DOHH2 (cell line): Measurements from ENCODE around the gene MFSD2B.

Experiments used
- H3F3A ChIP-seq: fragments of 200-600 bp; sonication (generic), shearing (Covaris generic); 2 replicates; pipeline ENCODE4 v1.6.0; 2016; ENCODE audit warnings: antibody characterized with exemption, mild to moderate bottlenecking; ENCODE audit not compliant: control insufficient read depth, insufficient read depth
- H3K27ac ChIP-seq: fragments of 200-600 bp; sonication (generic); 2 replicates; pipeline ENCODE4 v1.5.1; 2014; ENCODE audit warnings: low read depth, mild to moderate bottlenecking, low read length, moderate library complexity
- H3K27me3 ChIP-seq: fragments of 200-600 bp; sonication (generic); 2 replicates; pipeline ENCODE4 v1.6.1; 2014; ENCODE audit warnings: mild to moderate bottlenecking, low read length, mixed read lengths; ENCODE audit not compliant: control insufficient read depth
- H3K36me3 ChIP-seq: fragments of 200-600 bp; sonication (generic); 2 replicates; pipeline ENCODE4 v1.6.1; 2014; ENCODE audit warnings: mild to moderate bottlenecking, low read length, moderate library complexity, mixed read lengths; ENCODE audit not compliant: control insufficient read depth
- H3K4me1 ChIP-seq: fragments of 200-600 bp; sonication (generic); 2 replicates; pipeline ENCODE4 v1.6.1; 2014; ENCODE audit warnings: mild to moderate bottlenecking, low read length, mixed read lengths; ENCODE audit not compliant: control insufficient read depth
- H3K4me2 ChIP-seq: fragments of 200-600 bp; sonication (generic); 2 replicates; pipeline ENCODE4 v1.6.0; 2014; ENCODE audit warnings: mild to moderate bottlenecking, low read length, moderate library complexity
- H3K4me3 ChIP-seq: fragments of 200-600 bp; sonication (generic); 2 replicates; pipeline ENCODE4 v1.5.1; 2014; ENCODE audit warnings: mild to moderate bottlenecking, low read length, mixed read lengths
- H3K79me2 ChIP-seq: fragments of 200-600 bp; sonication (generic); 2 replicates; pipeline ENCODE4 v1.6.1; 2014; ENCODE audit warnings: mild to moderate bottlenecking, low read length, mixed read lengths; ENCODE audit not compliant: control insufficient read depth
- H3K9me2 ChIP-seq: fragments of 200-600 bp; sonication (generic); replicated peaks from 2 replicates; pipeline ENCODE4 v1.6.1; 2014; ENCODE audit warnings: mild to moderate bottlenecking, low read length, mixed read lengths; ENCODE audit not compliant: control insufficient read depth
- H3K9me3 ChIP-seq: fragments of 200-600 bp; sonication (generic); 2 replicates; pipeline ENCODE4 v1.6.1; 2014; ENCODE audit warnings: antibody characterized with exemption, low read length, mixed read lengths; ENCODE audit not compliant: control insufficient read depth, insufficient read depth
- H4K20me1 ChIP-seq: fragments of 200-600 bp; sonication (generic); 2 replicates; pipeline ENCODE4 v1.6.0; 2014; ENCODE audit warnings: low read depth, mild to moderate bottlenecking, antibody characterized with exemption, low read length, moderate library complexity; ENCODE audit not compliant: control insufficient read depth, insufficient read depth
- CTCF ChIP-seq: fragments of 200-600 bp; sonication (generic); IDR thresholded peaks from one replicate; pipeline ENCODE4 v1.5.1; 2014; ENCODE audit warnings: antibody characterized with exemption, mild to moderate bottlenecking, low read depth, low read length; ENCODE audit not compliant: poor library complexity, severe bottlenecking
- EZH2phosphoT487 ChIP-seq: fragments of 200-600 bp; sonication (generic); IDR thresholded peaks from 2 replicates; pipeline ENCODE4 v1.6.1; 2017; ENCODE audit warnings: borderline replicate concordance, mild to moderate bottlenecking, antibody characterized with exemption, low read length, moderate library complexity, mixed read lengths

The MFSD2B gene

GRCh38 chr2:24046930-24047702 lies 37.2 kb downstream of the MFSD2B start, which contains the start of gene WDCP:
TSS of gene WDCP (minus strand) at chr2:24047391. CDS start at chr2:24039494, 7,897 bp downstream.
- no peaks in the 10 kb centered on the region for H4K20me1 ChIP-seq
- H3K36me3 ChIP-seq, result no peaks in the 10 kb centered on the region; the same call in 1 of the 2 replicates
- H3K79me2 ChIP-seq, result peaks cover 38% of the 10 kb centered on the region
- TF ChIP-seq EZH2phosphoT487, result no peak
- no peak for TF ChIP-seq CTCF
- no peaks in the 10 kb centered on the region for H3K9me3 ChIP-seq
- H3F3A ChIP-seq, result peaks cover 15% of the 10 kb centered on the region
- peaks cover 36% of the 10 kb centered on the region for H3K4me1 ChIP-seq
- peak within 1 kb of the TSS; percentile 29 for H3K27ac ChIP-seq
- peaks cover 23% of the 10 kb centered on the region for H3K27me3 ChIP-seq
- H3K4me2 ChIP-seq, result peak within 1 kb of the TSS; percentile 98
- peak within 1 kb of the TSS; percentile 87 for H3K4me3 ChIP-seq
- no peaks in the 10 kb centered on the region for H3K9me2 ChIP-seq

GRCh38 chr2:24047703-24048033 lies 37.8 kb downstream of the MFSD2B start:
- peaks cover 15% of the 10 kb centered on the region for H3F3A ChIP-seq
- H3K27me3 ChIP-seq, result peaks cover 24% of the 10 kb centered on the region
- H3K4me2 ChIP-seq, result peak overlapping the region; percentile 81
- peaks cover 36% of the 10 kb centered on the region for H3K4me1 ChIP-seq
- no peaks in the 10 kb centered on the region; the same call in 1 of the 2 replicates for H3K36me3 ChIP-seq
- no peak for TF ChIP-seq EZH2phosphoT487
- TF ChIP-seq CTCF, result no peak
- peak overlapping the region; percentile 87 for H3K4me3 ChIP-seq
- no peaks in the 10 kb centered on the region for H3K9me2 ChIP-seq
- no peaks in the 10 kb centered on the region for H4K20me1 ChIP-seq
- no peaks in the 10 kb centered on the region for H3K9me3 ChIP-seq
- peak overlapping the region; percentile 29; the same call in 1 of the 2 replicates for H3K27ac ChIP-seq
- H3K79me2 ChIP-seq, result peaks cover 38% of the 10 kb centered on the region

GRCh38 chr2:24048769-24049484 lies 39.0 kb downstream of the MFSD2B start:
- H3K27me3 ChIP-seq, result peaks cover 24% of the 10 kb centered on the region

More at GRCh38 chr2:24048769-24049484, 39.0 kb downstream of the MFSD2B start:
- Histone ChIP-seq H3K4me3 (peak overlapping the region; percentile 80), H3K9me2 (no peaks in the 10 kb centered on the region), H3K4me2 (peak overlapping the region; percentile 98), H3K9me3 (no peaks in the 10 kb centered on the region), H3F3A (peaks cover 15% of the 10 kb centered on the region), H3K79me2 (peaks cover 29% of the 10 kb centered on the region), H3K27ac (no peak overlapping the region), H3K4me1 (peaks cover 36% of the 10 kb centered on the region), H3K36me3 (no peaks in the 10 kb centered on the region; the same call in 1 of the 2 replicates), H4K20me1 (no peaks in the 10 kb centered on the region)
- TF ChIP-seq CTCF (no peak), EZH2phosphoT487 (no peak)
